ENCODE data around the gene OR4K13. TPM values are rescaled to one million over a fixed set of nuclear protein-coding genes. Genes with fewer than 3 reads are reported as not detected.
A peak's percentile ranks its signal among the peaks of the same experiment; 100 is the strongest.

OR4K13 gene, protein sequence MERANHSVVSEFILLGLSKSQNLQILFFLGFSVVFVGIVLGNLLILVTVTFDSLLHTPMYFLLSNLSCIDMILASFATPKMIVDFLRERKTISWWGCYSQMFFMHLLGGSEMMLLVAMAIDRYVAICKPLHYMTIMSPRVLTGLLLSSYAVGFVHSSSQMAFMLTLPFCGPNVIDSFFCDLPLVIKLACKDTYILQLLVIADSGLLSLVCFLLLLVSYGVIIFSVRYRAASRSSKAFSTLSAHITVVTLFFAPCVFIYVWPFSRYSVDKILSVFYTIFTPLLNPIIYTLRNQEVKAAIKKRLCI
- total RNA-seq (not detected), polyA plus RNA-seq (not detected)

DNA sequence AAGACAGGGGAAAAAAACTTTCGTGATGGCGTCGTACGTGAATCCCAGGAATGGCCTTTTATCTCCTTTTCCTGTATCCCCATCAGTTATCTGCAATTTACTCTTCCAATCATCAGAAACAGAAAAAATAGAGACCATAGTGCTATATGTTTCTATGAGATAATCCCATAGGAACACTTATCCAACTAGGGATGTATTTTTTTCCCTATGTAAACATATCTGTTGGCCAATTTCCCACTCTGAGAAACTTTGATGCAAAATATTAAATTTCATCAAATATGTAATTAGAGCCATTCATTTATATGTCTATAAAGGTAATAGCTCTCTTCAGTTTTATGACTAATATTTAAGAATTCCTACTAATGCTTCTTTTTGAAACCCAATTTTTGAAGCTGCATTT, at the start of gene OR4K13:
OR4K13 (minus strand) TSS at position 101 of the 400 bp plus-strand sequence. CDS start 1,280 bp downstream, outside the sequence.
- peaks cover 0 to 6% (median 3%) of the 10 kb centered on the region in 7 donors for H3K9me3 Mint-ChIP-seq
- no peaks in the 10 kb centered on the region for H3K4me1 Mint-ChIP-seq
- Histone ChIP-seq H3K4me3 (ENCODE audit: low read depth, low read length) (no peak within 1 kb of the TSS), H3K27ac (ENCODE audit: insufficient read depth, low read length, poor library complexity, severe bottlenecking) (no peak within 1 kb of the TSS), H3K27me3 (ENCODE audit: control insufficient read depth, insufficient read depth, low read length) (no peaks in the 10 kb centered on the region), H3K9me3 (ENCODE audit: control insufficient read depth in 2 of 2, low read length in 2 of 2) (no peaks in the 10 kb centered on the region), H3K4me1 (ENCODE audit: control insufficient read depth, insufficient read depth, low read length, poor library complexity, severe bottlenecking) (no peaks in the 10 kb centered on the region), H3K36me3 (ENCODE audit: control insufficient read depth, insufficient read depth, low read length) (no peaks in the 10 kb centered on the region)
- no peak within 1 kb of the TSS for H3K27ac Mint-ChIP-seq
- no peak for ATAC-seq (ENCODE audit: low read depth in 2 of 2)
- peak within 1 kb of the TSS in 1 of 4 donors; percentile 15 for H3K4me3 Mint-ChIP-seq
- no peaks in the 10 kb centered on the region for H3K27me3 Mint-ChIP-seq
- no peaks in the 10 kb centered on the region for H3K36me3 Mint-ChIP-seq
- DNase-seq = no peak

DNA sequence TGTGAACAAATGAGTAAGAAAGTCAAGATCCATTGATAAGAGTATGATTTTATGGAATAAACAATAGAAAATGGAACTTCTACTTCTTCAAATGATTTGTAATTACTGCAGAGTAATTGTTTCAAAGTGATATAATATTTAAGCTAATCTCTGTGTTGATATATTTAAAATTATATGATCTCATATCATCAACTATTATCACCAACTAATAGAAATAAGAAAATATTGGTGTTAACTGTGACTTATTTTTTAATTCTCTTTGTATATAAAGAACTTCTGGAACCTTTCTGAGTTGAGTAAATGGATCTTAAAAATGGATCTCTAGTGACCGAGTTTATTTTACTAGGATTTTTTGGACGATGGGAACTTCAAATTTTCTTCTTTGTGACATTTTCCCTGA, 23.9 kb upstream of the OR4K13 start, which contains the start of gene OR4L1:
OR4L1 (plus strand) TSS at position 301 of the 400 bp plus-strand sequence; CDS start at position 301, 0 bp downstream.
- H3K4me3 Mint-ChIP-seq = no peak within 1 kb of the TSS
- DNase-seq (no peak), ATAC-seq (ENCODE audit: low read depth in 2 of 2) (no peak)
- Histone ChIP-seq H3K9me3 (ENCODE audit: control insufficient read depth in 2 of 2, low read length in 2 of 2) (no peaks in the 10 kb centered on the region), H3K4me1 (ENCODE audit: control insufficient read depth, insufficient read depth, low read length, poor library complexity, severe bottlenecking) (no peaks in the 10 kb centered on the region), H3K4me3 (ENCODE audit: low read depth, low read length) (no peak within 1 kb of the TSS), H3K27ac (ENCODE audit: insufficient read depth, low read length, poor library complexity, severe bottlenecking) (no peak within 1 kb of the TSS), H3K27me3 (ENCODE audit: control insufficient read depth, insufficient read depth, low read length) (no peaks in the 10 kb centered on the region), H3K36me3 (ENCODE audit: control insufficient read depth, insufficient read depth, low read length) (no peaks in the 10 kb centered on the region)
- H3K9me3 Mint-ChIP-seq = peaks cover 0 to 9% (median 0%) of the 10 kb centered on the region in 7 donors
- no peak within 1 kb of the TSS for H3K27ac Mint-ChIP-seq
- peaks cover 0 to 3% (median 1%) of the 10 kb centered on the region in 4 donors for H3K4me1 Mint-ChIP-seq
- no peaks in the 10 kb centered on the region for H3K36me3 Mint-ChIP-seq
- no peaks in the 10 kb centered on the region for H3K27me3 Mint-ChIP-seq

DNA sequence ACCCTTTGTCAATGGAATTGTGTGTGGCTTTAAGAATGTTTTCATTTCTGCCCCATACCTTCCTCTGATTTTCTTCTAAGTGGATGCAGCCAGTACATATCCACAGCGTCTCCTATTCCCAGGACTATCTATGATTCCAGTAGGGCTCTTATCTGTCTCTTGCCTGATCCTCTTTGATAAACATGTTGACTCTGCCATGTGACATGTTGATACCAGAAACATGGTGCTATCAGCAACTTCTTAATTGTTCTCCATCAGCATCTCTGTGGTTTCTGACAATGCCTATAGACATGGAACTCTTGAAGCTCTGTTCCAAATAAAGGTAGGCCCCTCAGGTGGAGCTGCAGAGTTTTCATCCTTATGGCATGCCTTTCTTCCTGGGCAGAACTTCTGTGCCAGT, 12.4 kb upstream of the OR4K13 start:
- Histone ChIP-seq H3K36me3 (ENCODE audit: control insufficient read depth, insufficient read depth, low read length) (no peaks in the 10 kb centered on the region), H3K4me3 (ENCODE audit: low read depth, low read length) (no peak overlapping the region), H3K9me3 (ENCODE audit: control insufficient read depth in 2 of 2, low read length in 2 of 2) (no peaks in the 10 kb centered on the region), H3K27ac (ENCODE audit: insufficient read depth, low read length, poor library complexity, severe bottlenecking) (no peak overlapping the region), H3K27me3 (ENCODE audit: control insufficient read depth, insufficient read depth, low read length) (no peaks in the 10 kb centered on the region), H3K4me1 (ENCODE audit: control insufficient read depth, insufficient read depth, low read length, poor library complexity, severe bottlenecking) (no peaks in the 10 kb centered on the region)
- Mint-ChIP-seq H3K9me3 (peaks cover 0 to 2% (median 0%) of the 10 kb centered on the region in 7 donors), H3K27me3 (peaks cover 8% of the 10 kb centered on the region), H3K27ac (peak overlapping the region in 1 of 3 donors; percentile 31), H3K36me3 (no peaks in the 10 kb centered on the region), H3K4me1 (no peaks in the 10 kb centered on the region), H3K4me3 (no peak overlapping the region)
- no peak for DNase-seq
- no peak for ATAC-seq (ENCODE audit: low read depth in 2 of 2)

DNA sequence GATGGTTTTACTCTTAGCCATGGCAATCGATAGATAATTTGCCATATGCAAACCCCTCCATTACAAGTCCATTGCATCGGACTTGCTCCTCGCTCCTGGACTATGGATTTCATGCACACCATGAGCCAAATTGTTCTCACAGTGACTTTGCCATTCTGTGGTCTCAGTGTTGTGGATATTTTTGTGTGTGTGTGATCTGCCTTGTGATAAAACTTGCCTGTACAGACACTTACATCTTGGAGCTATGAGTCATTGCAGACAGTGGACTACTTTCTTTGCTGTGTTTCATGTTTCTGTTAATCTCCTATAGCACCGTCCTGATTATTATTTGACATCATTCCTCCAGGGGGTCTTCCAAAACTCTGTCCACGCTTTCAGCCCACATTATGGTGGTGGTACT, 8.4 kb upstream of the OR4K13 start:
- no peak overlapping the region for H3K27ac ChIP-seq (ENCODE audit: insufficient read depth, low read length, poor library complexity, severe bottlenecking)
- Mint-ChIP-seq H3K9me3 (peaks cover 0 to 7% (median 1%) of the 10 kb centered on the region in 7 donors), H3K36me3 (no peaks in the 10 kb centered on the region), H3K4me3 (no peak overlapping the region), H3K4me1 (no peaks in the 10 kb centered on the region), H3K27ac (no peak overlapping the region), H3K27me3 (peaks cover 4% of the 10 kb centered on the region)
- no peaks in the 10 kb centered on the region for H3K36me3 ChIP-seq (ENCODE audit: control insufficient read depth, insufficient read depth, low read length)
- no peaks in the 10 kb centered on the region for H3K27me3 ChIP-seq (ENCODE audit: control insufficient read depth, insufficient read depth, low read length)
- H3K9me3 ChIP-seq (ENCODE audit: control insufficient read depth in 2 of 2, low read length in 2 of 2) = no peaks in the 10 kb centered on the region
- DNase-seq (no peak), ATAC-seq (ENCODE audit: low read depth in 2 of 2) (no peak)
- no peak overlapping the region for H3K4me3 ChIP-seq (ENCODE audit: low read depth, low read length)
- no peaks in the 10 kb centered on the region for H3K4me1 ChIP-seq (ENCODE audit: control insufficient read depth, insufficient read depth, low read length, poor library complexity, severe bottlenecking)

DNA sequence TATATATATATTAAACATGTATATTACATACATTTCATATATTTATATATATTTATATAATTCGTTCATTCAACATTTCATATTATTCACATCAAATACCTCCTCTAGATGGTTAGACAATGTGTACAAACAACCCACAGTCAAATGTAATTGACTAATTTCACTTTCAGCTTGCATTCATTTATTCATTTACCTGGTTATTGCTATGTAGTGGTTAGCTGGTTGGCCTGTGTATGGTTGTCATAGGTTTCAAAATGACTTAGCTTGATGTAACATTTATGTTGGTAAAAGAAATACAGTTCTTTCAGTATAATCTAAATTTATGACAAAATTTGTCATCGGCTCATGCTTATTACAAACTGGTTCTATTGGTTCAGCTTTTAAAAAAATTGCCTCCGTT, 389 bp downstream of the OR4K13 start:
- no peak overlapping the region for H3K27ac ChIP-seq (ENCODE audit: insufficient read depth, low read length, poor library complexity, severe bottlenecking)
- ATAC-seq (ENCODE audit: low read depth in 2 of 2) = no peak
- H3K27me3 ChIP-seq (ENCODE audit: control insufficient read depth, insufficient read depth, low read length) = no peaks in the 10 kb centered on the region
- H3K9me3 ChIP-seq (ENCODE audit: control insufficient read depth in 2 of 2, low read length in 2 of 2) = no peaks in the 10 kb centered on the region
- H3K4me1 ChIP-seq (ENCODE audit: control insufficient read depth, insufficient read depth, low read length, poor library complexity, severe bottlenecking) = no peaks in the 10 kb centered on the region
- no peak overlapping the region for H3K27ac Mint-ChIP-seq
- no peaks in the 10 kb centered on the region for H3K36me3 ChIP-seq (ENCODE audit: control insufficient read depth, insufficient read depth, low read length)
- H3K27me3 Mint-ChIP-seq = no peaks in the 10 kb centered on the region
- H3K36me3 Mint-ChIP-seq = no peaks in the 10 kb centered on the region
- H3K9me3 Mint-ChIP-seq = peaks cover 0 to 4% (median 2%) of the 10 kb centered on the region in 7 donors
- no peak for DNase-seq
- no peaks in the 10 kb centered on the region for H3K4me1 Mint-ChIP-seq
- H3K4me3 Mint-ChIP-seq = no peak overlapping the region
- no peak overlapping the region for H3K4me3 ChIP-seq (ENCODE audit: low read depth, low read length)

DNA sequence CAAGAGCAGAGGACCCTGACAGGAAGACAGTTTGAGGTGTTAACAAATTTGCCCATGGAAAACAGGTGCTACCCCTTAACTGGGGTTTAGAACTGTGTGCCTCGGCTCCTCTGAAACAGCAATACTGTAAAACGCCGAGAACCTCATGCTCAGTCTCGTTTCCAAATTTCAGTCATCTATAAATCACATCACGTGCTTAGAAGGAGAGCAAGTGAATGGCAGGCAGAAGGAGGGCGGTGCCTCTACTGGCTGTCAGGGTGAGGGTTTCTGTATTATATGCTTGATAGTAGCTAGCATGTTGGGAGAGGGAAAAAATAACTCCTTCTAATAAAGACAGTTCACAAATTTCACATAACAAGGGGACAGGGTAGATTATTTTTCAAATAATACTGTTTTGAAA, 4.8 kb downstream of the OR4K13 start:
- no peaks in the 10 kb centered on the region for H3K36me3 Mint-ChIP-seq
- H3K9me3 Mint-ChIP-seq = peaks cover 0 to 3% (median 0%) of the 10 kb centered on the region in 7 donors
- no peaks in the 10 kb centered on the region for H3K36me3 ChIP-seq (ENCODE audit: control insufficient read depth, insufficient read depth, low read length)
- no peaks in the 10 kb centered on the region for H3K4me1 ChIP-seq (ENCODE audit: control insufficient read depth, insufficient read depth, low read length, poor library complexity, severe bottlenecking)
- H3K27ac Mint-ChIP-seq = no peak overlapping the region
- H3K4me1 Mint-ChIP-seq = no peaks in the 10 kb centered on the region
- no peak for DNase-seq
- no peaks in the 10 kb centered on the region for H3K9me3 ChIP-seq (ENCODE audit: control insufficient read depth in 2 of 2, low read length in 2 of 2)
- H3K27me3 ChIP-seq (ENCODE audit: control insufficient read depth, insufficient read depth, low read length) = no peaks in the 10 kb centered on the region
- H3K4me3 Mint-ChIP-seq = no peak overlapping the region
- no peak overlapping the region for H3K27ac ChIP-seq (ENCODE audit: insufficient read depth, low read length, poor library complexity, severe bottlenecking)
- ATAC-seq (ENCODE audit: low read depth in 2 of 2) = no peak
- H3K27me3 Mint-ChIP-seq = no peaks in the 10 kb centered on the region
- no peak overlapping the region for H3K4me3 ChIP-seq (ENCODE audit: low read depth, low read length)

DNA sequence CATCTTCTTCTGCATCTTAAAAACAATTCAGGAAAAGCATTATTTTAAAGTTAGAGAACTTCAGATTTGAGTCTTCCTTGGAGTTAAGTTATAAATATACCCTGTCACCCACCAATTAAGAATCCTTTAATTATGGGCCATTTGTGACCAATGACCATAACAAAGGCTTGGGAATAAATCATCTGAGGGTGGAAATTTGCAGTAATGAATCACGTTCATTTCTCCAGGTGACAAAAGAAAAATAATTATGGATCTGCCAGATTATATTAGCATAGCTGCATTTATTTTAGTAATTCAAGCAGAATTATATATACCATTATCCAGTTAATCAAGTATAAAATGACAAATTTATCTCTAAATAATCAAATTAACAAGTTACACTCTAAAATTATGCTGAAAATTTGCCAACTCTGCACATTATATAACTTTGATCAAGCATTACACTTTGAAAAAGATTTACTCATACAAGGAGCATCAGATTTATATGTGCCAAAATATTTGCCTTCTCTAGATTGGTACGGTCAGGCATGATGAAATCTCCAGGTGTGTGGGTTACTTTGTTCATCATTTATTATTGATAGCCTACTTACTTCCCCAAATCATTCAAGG, 16.5 kb downstream of the OR4K13 start, which contains the start of gene OR4K14:
OR4K14 (minus strand) TSS at position 51 of the 609 bp plus-strand sequence. CDS start 4,114 bp downstream, outside the sequence.
- H3K4me3 ChIP-seq (ENCODE audit: low read depth, low read length) = no peak within 1 kb of the TSS
- no peaks in the 10 kb centered on the region for H3K9me3 ChIP-seq (ENCODE audit: control insufficient read depth in 2 of 2, low read length in 2 of 2)
- no peaks in the 10 kb centered on the region for H3K4me1 Mint-ChIP-seq
- H3K27ac Mint-ChIP-seq = no peak within 1 kb of the TSS
- H3K9me3 Mint-ChIP-seq = peaks cover 0 to 3% (median 0%) of the 10 kb centered on the region in 7 donors
- H3K4me3 Mint-ChIP-seq = no peak within 1 kb of the TSS
- no peaks in the 10 kb centered on the region for H3K36me3 Mint-ChIP-seq
- ATAC-seq (ENCODE audit: low read depth in 2 of 2) (no peak), DNase-seq (no peak)
- H3K27ac ChIP-seq (ENCODE audit: insufficient read depth, low read length, poor library complexity, severe bottlenecking) = no peak within 1 kb of the TSS
- no peaks in the 10 kb centered on the region for H3K27me3 Mint-ChIP-seq
- no peaks in the 10 kb centered on the region for H3K4me1 ChIP-seq (ENCODE audit: control insufficient read depth, insufficient read depth, low read length, poor library complexity, severe bottlenecking)
- H3K36me3 ChIP-seq (ENCODE audit: control insufficient read depth, insufficient read depth, low read length) = no peaks in the 10 kb centered on the region
- no peaks in the 10 kb centered on the region for H3K27me3 ChIP-seq (ENCODE audit: control insufficient read depth, insufficient read depth, low read length)

Data from CD4-positive, CD25-positive, alpha-beta regulatory T cell (primary cell).